ENCODE measurements around the gene RAB11FIP4. TPM values are rescaled to one million over a fixed set of nuclear protein-coding genes. Genes with fewer than 3 reads are reported as not detected.

Gene RAB11FIP4
- total and polyA plus RNA-seq, 4 experiments from 2014 or later, result 8.3 to 47.4 (median 30.0) TPM

GRCh38 chr17:31570951-31571892 is 179.7 kb downstream of the RAB11FIP4 start:
- peaks cover 0 to 3% (median 0%) of the 10 kb centered on the region in 4 donors for H3K4me1 Mint-ChIP-seq
- DNase-seq, result no peak
- Histone ChIP-seq H3K27me3 (ENCODE audit: insufficient read depth, low read length) (no peaks in the 10 kb centered on the region), H3K4me3 (ENCODE audit: low read length in 2 of 2) (no peak overlapping the region), H3K9me3 (ENCODE audit: control insufficient read depth in 1 of 2, low read length in 2 of 2) (no peaks in the 10 kb centered on the region), H3K4me1 (ENCODE audit: insufficient read depth, low read length) (no peaks in the 10 kb centered on the region), H3K36me3 (ENCODE audit: insufficient read depth, low read length) (no peaks in the 10 kb centered on the region), H3K27ac (ENCODE audit: low read depth, low read length) (no peak overlapping the region)
- H3K27me3 Mint-ChIP-seq, result no peaks in the 10 kb centered on the region
- H3K36me3 Mint-ChIP-seq, result no peaks in the 10 kb centered on the region
- H3K9me3 Mint-ChIP-seq, result no peaks in the 10 kb centered on the region
- intact Hi-C loops (cut with micrococcal nuclease), result no loop called here
- peak overlapping the region in 1 of 7 donors; percentile 50 for H3K27ac Mint-ChIP-seq
- ChIA-PET CTCF (ENCODE audit: partially characterized antibody) (no interaction called here), POLR2A (ENCODE audit: partially characterized antibody) (no interaction called here)
- H3K4me3 Mint-ChIP-seq, result no peak overlapping the region

- intact Hi-C loops (cut with micrococcal nuclease), result no loop called here
- H3K9me3 Mint-ChIP-seq, result no peaks in the 10 kb centered on the region
- peaks cover 0 to 3% (median 0%) of the 10 kb centered on the region in 4 donors for H3K4me1 Mint-ChIP-seq
- H3K9me3 ChIP-seq (ENCODE audit: control insufficient read depth in 1 of 2, low read length in 2 of 2), result no peaks in the 10 kb centered on the region
- POLR2A ChIA-PET (ENCODE audit: partially characterized antibody), result no interaction called here
- no peaks in the 10 kb centered on the region for H3K36me3 Mint-ChIP-seq
- no peak overlapping the region for H3K27ac ChIP-seq (ENCODE audit: low read depth, low read length)
- no peaks in the 10 kb centered on the region for H3K4me1 ChIP-seq (ENCODE audit: insufficient read depth, low read length)
- no peak overlapping the region for H3K4me3 ChIP-seq (ENCODE audit: low read length in 2 of 2)
- H3K27ac Mint-ChIP-seq, result no peak overlapping the region
- CTCF ChIA-PET (ENCODE audit: partially characterized antibody), result no interaction called here
- no peak overlapping the region for H3K4me3 Mint-ChIP-seq
- no peaks in the 10 kb centered on the region for H3K27me3 Mint-ChIP-seq
- H3K27me3 ChIP-seq (ENCODE audit: insufficient read depth, low read length), result no peaks in the 10 kb centered on the region
- no peak for DNase-seq
- no peaks in the 10 kb centered on the region for H3K36me3 ChIP-seq (ENCODE audit: insufficient read depth, low read length)
Observed at GRCh38 chr17:31572341-31572740, 180.9 kb downstream of the RAB11FIP4 start.

- no peak overlapping the region for H3K4me3 ChIP-seq (ENCODE audit: low read length in 2 of 2)
- Mint-ChIP-seq H3K4me3 (no peak overlapping the region), H3K9me3 (no peaks in the 10 kb centered on the region), H3K27ac (no peak overlapping the region), H3K4me1 (no peaks in the 10 kb centered on the region), H3K27me3 (no peaks in the 10 kb centered on the region), H3K36me3 (no peaks in the 10 kb centered on the region)
- H3K27me3 ChIP-seq (ENCODE audit: insufficient read depth, low read length), result no peaks in the 10 kb centered on the region
- no peak for DNase-seq
- no peaks in the 10 kb centered on the region for H3K4me1 ChIP-seq (ENCODE audit: insufficient read depth, low read length)
- no peaks in the 10 kb centered on the region for H3K36me3 ChIP-seq (ENCODE audit: insufficient read depth, low read length)
- POLR2A ChIA-PET (ENCODE audit: partially characterized antibody), result no interaction called here
- CTCF ChIA-PET (ENCODE audit: partially characterized antibody), result no interaction called here
- intact Hi-C loops (cut with micrococcal nuclease), result no loop called here
- no peak overlapping the region for H3K27ac ChIP-seq (ENCODE audit: low read depth, low read length)
- no peaks in the 10 kb centered on the region for H3K9me3 ChIP-seq (ENCODE audit: control insufficient read depth in 1 of 2, low read length in 2 of 2)
Observed at GRCh38 chr17:31573047-31573446, 181.6 kb downstream of the RAB11FIP4 start.

- H3K27me3 ChIP-seq (ENCODE audit: insufficient read depth, low read length), result no peaks in the 10 kb centered on the region
- DNase-seq, result no peak
- no peaks in the 10 kb centered on the region for H3K36me3 Mint-ChIP-seq
Observed at GRCh38 chr17:31573861-31574260, 182.4 kb downstream of the RAB11FIP4 start.

GRCh38 chr17:31574458-31574857 is 183.0 kb downstream of the RAB11FIP4 start:
- H3K27ac ChIP-seq (ENCODE audit: low read depth, low read length), result no peak overlapping the region
- H3K4me1 ChIP-seq (ENCODE audit: insufficient read depth, low read length), result no peaks in the 10 kb centered on the region
- Mint-ChIP-seq H3K4me1 (no peaks in the 10 kb centered on the region), H3K36me3 (no peaks in the 10 kb centered on the region), H3K9me3 (no peaks in the 10 kb centered on the region), H3K27ac (peak overlapping the region in 2 of 7 donors; percentile 65 to 85), H3K27me3 (no peaks in the 10 kb centered on the region), H3K4me3 (no peak overlapping the region)
- CTCF ChIA-PET (ENCODE audit: partially characterized antibody), result no interaction called here
- no peaks in the 10 kb centered on the region for H3K27me3 ChIP-seq (ENCODE audit: insufficient read depth, low read length)
- no peak for DNase-seq
- H3K36me3 ChIP-seq (ENCODE audit: insufficient read depth, low read length), result no peaks in the 10 kb centered on the region
- POLR2A ChIA-PET (ENCODE audit: partially characterized antibody), result no interaction called here
- H3K9me3 ChIP-seq (ENCODE audit: control insufficient read depth in 1 of 2, low read length in 2 of 2), result no peaks in the 10 kb centered on the region
- intact Hi-C loops (cut with micrococcal nuclease), result no loop called here
- no peak overlapping the region for H3K4me3 ChIP-seq (ENCODE audit: low read length in 2 of 2)

More at GRCh38 chr17:31573861-31574260, 182.4 kb downstream of the RAB11FIP4 start:
- POLR2A ChIA-PET (ENCODE audit: partially characterized antibody), result no interaction called here
- Mint-ChIP-seq H3K27ac (no peak overlapping the region), H3K4me3 (no peak overlapping the region), H3K4me1 (no peaks in the 10 kb centered on the region), H3K9me3 (no peaks in the 10 kb centered on the region), H3K27me3 (no peaks in the 10 kb centered on the region)
- Histone ChIP-seq H3K9me3 (ENCODE audit: control insufficient read depth in 1 of 2, low read length in 2 of 2) (no peaks in the 10 kb centered on the region), H3K4me1 (ENCODE audit: insufficient read depth, low read length) (no peaks in the 10 kb centered on the region), H3K4me3 (ENCODE audit: low read length in 2 of 2) (no peak overlapping the region), H3K36me3 (ENCODE audit: insufficient read depth, low read length) (no peaks in the 10 kb centered on the region), H3K27ac (ENCODE audit: low read depth, low read length) (no peak overlapping the region)
- intact Hi-C loops (cut with micrococcal nuclease), result no loop called here
- CTCF ChIA-PET (ENCODE audit: partially characterized antibody), result no interaction called here

- no peaks in the 10 kb centered on the region for H3K27me3 Mint-ChIP-seq
- Histone ChIP-seq H3K27me3 (ENCODE audit: insufficient read depth, low read length) (no peaks in the 10 kb centered on the region), H3K27ac (ENCODE audit: low read depth, low read length) (no peak overlapping the region), H3K4me3 (ENCODE audit: low read length in 2 of 2) (no peak overlapping the region), H3K4me1 (ENCODE audit: insufficient read depth, low read length) (no peaks in the 10 kb centered on the region), H3K9me3 (ENCODE audit: control insufficient read depth in 1 of 2, low read length in 2 of 2) (no peaks in the 10 kb centered on the region), H3K36me3 (ENCODE audit: insufficient read depth, low read length) (no peaks in the 10 kb centered on the region)
- H3K4me3 Mint-ChIP-seq, result no peak overlapping the region
- POLR2A ChIA-PET (ENCODE audit: partially characterized antibody), result no interaction called here
- no peaks in the 10 kb centered on the region for H3K9me3 Mint-ChIP-seq
- no peaks in the 10 kb centered on the region for H3K36me3 Mint-ChIP-seq
- H3K27ac Mint-ChIP-seq, result no peak overlapping the region
- intact Hi-C loops (cut with micrococcal nuclease), result no loop called here
- no peak for DNase-seq
- no peaks in the 10 kb centered on the region for H3K4me1 Mint-ChIP-seq
- CTCF ChIA-PET (ENCODE audit: partially characterized antibody), result no interaction called here
Observed at GRCh38 chr17:31575043-31575442, 183.6 kb downstream of the RAB11FIP4 start.

GRCh38 chr17:31579265-31579664 is 187.8 kb downstream of the RAB11FIP4 start:
- no peak overlapping the region for H3K27ac ChIP-seq (ENCODE audit: low read depth, low read length)
- POLR2A ChIA-PET (ENCODE audit: partially characterized antibody), result no interaction called here

More at GRCh38 chr17:31579265-31579664, 187.8 kb downstream of the RAB11FIP4 start:
- H3K36me3 ChIP-seq (ENCODE audit: insufficient read depth, low read length), result no peaks in the 10 kb centered on the region
- intact Hi-C loops (cut with micrococcal nuclease), result no loop called here
- no peaks in the 10 kb centered on the region for H3K4me1 ChIP-seq (ENCODE audit: insufficient read depth, low read length)
- H3K4me3 ChIP-seq (ENCODE audit: low read length in 2 of 2), result no peak overlapping the region
- no peak for DNase-seq
- H3K9me3 ChIP-seq (ENCODE audit: control insufficient read depth in 1 of 2, low read length in 2 of 2), result no peaks in the 10 kb centered on the region
- no peaks in the 10 kb centered on the region for H3K9me3 Mint-ChIP-seq
- no peaks in the 10 kb centered on the region for H3K36me3 Mint-ChIP-seq
- H3K27ac Mint-ChIP-seq, result no peak overlapping the region
- CTCF ChIA-PET (ENCODE audit: partially characterized antibody), result no interaction called here
- H3K27me3 ChIP-seq (ENCODE audit: insufficient read depth, low read length), result no peaks in the 10 kb centered on the region
- H3K4me3 Mint-ChIP-seq, result no peak overlapping the region
- H3K27me3 Mint-ChIP-seq, result peaks cover 0 to 4% of the 10 kb centered on the region in 2 donors
- H3K4me1 Mint-ChIP-seq, result peaks cover 0 to 5% (median 0%) of the 10 kb centered on the region in 4 donors
